NCI-H187 (cell line): Measurements from ENCODE around the gene HTR6.
"Not testable (repeated sequence)": the region's sequence is repeated elsewhere in the genome, so short reads cannot be mapped to it uniquely, and the experiment has no call there.

ENCODE experiments used
- DNase-seq, 2 experiments: peaks; one replicate each; lab custom pipeline; 2025; lab: John Stamatoyannopoulos, UW

HTR6 gene

GRCh38 chr1:19639228-19639627 lies 25.4 kb upstream of the HTR6 start:
- DNase-seq, result not testable (repeated sequence)

- no peak for DNase-seq
These were observed 24.7 kb upstream of the HTR6 start for GRCh38 chr1:19639999-19640362.

DNA sequence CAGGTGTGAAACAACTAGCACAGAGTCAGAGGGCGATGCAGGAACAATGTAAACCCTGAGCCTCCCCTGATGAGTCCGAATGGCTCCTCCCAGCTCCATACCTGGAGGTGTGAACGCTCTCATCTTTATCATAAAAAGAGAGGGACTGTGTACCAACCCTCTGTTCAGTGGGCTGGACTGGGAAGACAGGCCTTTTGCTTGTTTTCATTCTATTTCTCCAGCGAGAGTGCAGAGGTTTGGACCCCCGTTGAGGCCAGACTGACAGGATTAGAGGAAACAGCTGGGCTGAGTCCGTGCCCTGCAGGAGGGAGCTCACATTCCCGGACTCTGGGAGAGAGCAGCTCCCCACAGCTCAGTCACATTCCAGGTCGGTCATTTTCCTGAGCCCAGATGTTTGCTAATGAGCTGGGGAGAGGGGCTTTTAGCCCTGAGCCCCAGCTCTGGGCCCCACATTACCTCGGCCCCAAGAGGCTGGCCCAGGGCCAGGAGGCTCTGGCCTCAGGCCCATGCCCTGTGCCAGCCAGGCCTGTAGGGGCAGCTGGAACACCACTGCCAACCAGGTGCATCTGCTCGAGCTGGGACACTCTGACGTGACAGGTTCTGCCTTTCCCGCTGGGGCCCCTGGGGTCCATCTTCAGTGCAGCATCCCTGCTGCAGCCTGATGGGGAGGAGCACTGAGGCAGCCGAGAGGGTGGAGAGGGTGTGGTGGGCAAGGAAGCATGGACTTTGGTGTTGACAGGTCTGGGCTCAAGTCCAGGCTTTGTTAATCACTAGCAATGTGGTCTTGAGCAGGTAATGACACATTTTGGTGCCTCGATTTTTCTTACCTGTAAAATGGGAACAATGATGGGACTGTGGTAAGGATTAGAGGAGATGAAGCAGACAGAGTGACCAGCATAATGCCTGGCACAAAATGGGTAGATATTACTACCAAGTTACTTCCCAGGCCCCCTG lies 24.0 kb upstream of the HTR6 start:
- no peak for DNase-seq

GRCh38 chr1:19643121-19643520 lies 21.6 kb upstream of the HTR6 start:
- no peak for DNase-seq

GRCh38 chr1:19643602-19644394 lies 20.9 kb upstream of the HTR6 start, which contains the start of gene NBL1:
Gene NBL1 (plus strand): TSS chr1:19644311. CDS start chr1:19655031, 10,720 bp downstream.
- DNase-seq, result peak in 1 of 2 experiments; percentile 15

DNA sequence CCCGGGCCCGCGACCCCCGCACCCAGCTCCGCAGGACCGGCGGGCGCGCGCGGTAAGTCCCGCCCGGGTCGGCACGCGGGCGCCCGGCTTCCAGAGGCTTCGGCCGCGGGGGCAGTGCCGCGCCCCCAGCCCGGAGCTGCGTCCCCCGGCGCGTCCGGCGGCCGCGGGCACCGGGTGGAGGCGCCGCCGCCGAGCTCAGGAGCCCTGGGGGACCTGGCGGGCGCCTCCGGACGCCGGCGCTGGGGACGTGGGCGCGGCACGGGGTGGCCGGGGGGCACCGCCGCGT lies 20.3 kb upstream of the HTR6 start:
- DNase-seq, result no peak

DNA sequence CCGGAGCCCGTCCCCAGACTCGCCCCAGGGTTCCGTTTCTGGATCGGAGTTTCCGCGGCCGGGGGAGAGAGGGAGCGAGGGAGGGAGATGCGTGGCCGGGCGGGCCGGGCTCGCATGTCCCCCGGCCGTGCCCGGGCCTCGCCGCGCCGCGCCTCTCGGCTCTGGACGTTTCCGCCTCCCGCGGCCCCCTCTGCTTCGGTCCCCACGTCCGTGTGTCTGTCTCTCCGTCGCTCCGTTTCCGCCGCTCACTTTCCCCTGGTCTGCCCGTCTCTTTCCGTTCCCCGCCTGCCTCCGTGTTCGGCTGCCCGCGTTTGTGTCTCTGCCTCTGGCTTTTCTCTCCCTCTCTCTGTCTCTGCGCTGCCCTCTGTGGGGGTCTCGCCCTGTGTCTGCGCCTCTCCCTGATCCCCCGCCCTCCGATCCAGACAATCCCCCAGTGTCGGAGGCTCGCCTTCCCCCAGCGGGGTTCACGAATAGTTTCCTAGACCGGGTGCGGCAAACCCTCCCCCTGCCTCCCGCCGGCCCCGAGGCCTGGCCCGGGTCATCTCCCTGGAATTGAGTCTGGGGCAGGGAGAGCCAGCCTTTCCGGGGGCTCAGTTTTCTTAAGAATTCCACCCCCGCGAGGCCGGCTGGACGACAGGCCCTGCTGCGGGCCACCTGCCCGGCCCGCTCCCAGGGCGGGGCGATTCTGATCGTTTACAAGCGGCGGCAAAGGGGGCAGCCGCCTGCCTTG lies 19.8 kb upstream of the HTR6 start:
- no peak for DNase-seq

GRCh38 chr1:19645411-19646251 lies 19.0 kb upstream of the HTR6 start:
- no peak for DNase-seq

GRCh38 chr1:19646377-19647319 lies 18.0 kb upstream of the HTR6 start:
- DNase-seq, result no peak

- DNase-seq, result no peak
These were observed 17.0 kb upstream of the HTR6 start for GRCh38 chr1:19647643-19648042.

DNA sequence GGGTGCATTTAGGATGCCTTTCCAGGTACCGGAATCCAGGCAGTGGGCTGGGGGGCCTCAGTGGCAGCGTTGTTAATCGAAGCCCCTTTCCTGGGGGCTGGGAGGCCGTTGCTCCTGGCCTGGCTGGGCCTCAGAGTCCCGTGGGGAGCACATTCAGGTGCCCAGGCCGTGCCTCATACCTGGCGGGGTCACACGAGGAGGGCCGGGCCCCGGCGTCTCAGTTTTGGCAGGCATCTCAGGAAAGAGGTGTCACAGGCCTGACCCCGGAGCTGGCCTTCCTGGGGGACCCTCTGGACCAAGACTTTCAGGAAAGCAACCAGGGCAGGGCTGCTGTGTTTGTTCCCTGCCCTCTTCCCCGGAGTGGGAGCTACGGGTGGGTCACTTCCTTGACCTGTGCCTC lies 16.4 kb upstream of the HTR6 start:
- DNase-seq, result no peak

GRCh38 chr1:19648689-19649088 lies 16.0 kb upstream of the HTR6 start:
- DNase-seq, result no peak

- DNase-seq, result no peak
These were observed 14.1 kb upstream of the HTR6 start for GRCh38 chr1:19650416-19651140.

- no peak for DNase-seq
These were observed 13.4 kb upstream of the HTR6 start for GRCh38 chr1:19651141-19651737.

GRCh38 chr1:19654386-19654785 lies 10.3 kb upstream of the HTR6 start:
- DNase-seq, result no peak

GRCh38 chr1:19654886-19655717 lies 9.6 kb upstream of the HTR6 start:
- no peak for DNase-seq

GRCh38 chr1:19655718-19656080 lies 9.0 kb upstream of the HTR6 start:
- no peak for DNase-seq

DNA sequence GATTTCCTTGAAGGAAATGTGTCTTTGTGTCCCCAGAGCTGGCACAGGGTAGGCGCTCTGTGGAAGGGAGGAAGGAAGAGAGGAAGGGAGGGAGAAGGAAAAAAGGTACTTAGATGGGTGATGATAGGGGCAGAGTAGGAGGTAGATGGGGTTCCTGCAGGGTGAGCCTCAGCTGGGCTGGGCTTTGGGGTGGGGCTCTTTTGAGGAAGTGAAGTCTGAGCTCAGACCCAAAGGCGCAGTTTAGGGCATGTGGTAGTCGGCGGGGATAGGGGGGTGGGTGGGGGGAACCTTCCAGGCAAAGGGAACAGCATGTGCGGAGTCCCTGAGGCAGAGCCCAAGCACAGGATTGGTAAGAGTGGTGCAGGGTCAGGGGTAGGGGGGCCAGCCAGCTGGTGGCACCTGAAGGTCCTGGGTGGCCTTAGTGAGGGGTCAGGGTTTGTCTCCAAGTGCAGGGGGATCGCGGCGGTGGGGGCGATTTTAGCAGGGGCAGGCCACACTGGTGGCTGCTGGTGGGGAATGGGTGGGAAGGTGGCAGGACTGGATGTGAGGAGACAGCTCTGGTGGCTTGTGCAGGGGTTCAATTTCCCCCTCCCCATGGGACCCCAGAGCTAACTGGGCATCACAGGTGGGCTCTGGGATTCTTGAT lies 8.4 kb upstream of the HTR6 start:
- DNase-seq, result no peak
